ENCODE results near the gene CAPN2. TPM values are rescaled to one million over a fixed set of nuclear protein-coding genes. Genes with fewer than 3 reads are reported as not detected.
A peak's percentile ranks its signal among the peaks of the same experiment; 100 is the strongest.

Gene CAPN2
- total RNA-seq, 4 donors from 2014 or later = 33.6 to 87.6 (median 44.0) TPM

DNA sequence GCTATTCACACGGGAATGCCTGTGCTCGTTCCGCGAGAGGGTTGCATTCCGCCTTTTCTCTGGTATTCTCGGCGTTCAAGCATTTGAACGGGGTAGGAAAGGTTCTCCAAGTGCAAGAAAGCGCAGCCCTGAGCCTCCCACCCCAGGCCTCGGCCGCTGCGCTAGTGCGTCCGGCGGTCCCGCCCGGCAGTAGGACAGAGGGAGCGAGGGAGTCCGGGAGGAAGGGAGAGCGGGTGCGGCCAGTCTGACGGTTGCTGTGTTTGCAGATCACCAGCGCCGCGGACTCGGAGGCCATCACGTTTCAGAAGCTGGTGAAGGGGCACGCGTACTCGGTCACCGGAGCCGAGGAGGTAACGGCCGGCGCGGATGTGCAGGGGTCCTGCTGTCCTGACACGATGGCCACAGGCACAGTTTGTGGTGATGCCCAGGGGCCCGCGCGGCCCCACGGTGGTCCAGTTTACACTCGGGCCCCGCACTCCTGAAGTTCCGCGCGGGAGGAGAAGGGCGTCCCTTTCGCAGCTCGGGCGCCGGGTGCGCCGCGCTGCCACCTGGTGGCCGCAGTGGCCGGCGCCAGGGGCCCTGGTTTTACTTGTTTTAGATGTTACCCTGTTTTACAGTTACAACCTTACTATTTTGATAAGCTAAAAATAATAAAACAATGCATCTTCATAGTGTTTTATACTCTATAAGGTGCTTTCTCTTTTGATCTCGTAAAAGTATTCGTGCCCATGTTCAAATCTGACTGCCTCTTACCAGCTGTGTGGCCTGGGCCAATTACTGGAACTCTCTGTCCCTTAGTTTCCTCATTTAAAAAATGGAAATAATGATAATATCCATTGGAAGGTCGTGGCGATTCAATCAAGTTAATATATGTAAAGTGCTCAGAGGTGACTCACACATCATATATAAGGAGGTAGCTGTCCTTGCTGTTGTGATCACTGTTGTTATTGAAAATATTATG, 36.7 kb downstream of the CAPN2 start:
- Histone ChIP-seq H3K4me1 (peaks cover 19% of the 10 kb centered on the region), H3K4me3 (peak overlapping the region; percentile 42), H3K27ac (peak overlapping the region; percentile 36), H3K36me3 (peaks cover 71% of the 10 kb centered on the region), H3K9me3 (no peaks in the 10 kb centered on the region), H3K27me3 (no peaks in the 10 kb centered on the region)
- TF ChIP-seq POLR2AphosphoS5 (IDR thresholded peaks at IDR 0.05) (no peak), EP300 (IDR thresholded peaks at IDR 0.05) (no peak), POLR2A (IDR thresholded peaks at IDR 0.05) (no peak)
- TF ChIP-seq, protein P1, sequence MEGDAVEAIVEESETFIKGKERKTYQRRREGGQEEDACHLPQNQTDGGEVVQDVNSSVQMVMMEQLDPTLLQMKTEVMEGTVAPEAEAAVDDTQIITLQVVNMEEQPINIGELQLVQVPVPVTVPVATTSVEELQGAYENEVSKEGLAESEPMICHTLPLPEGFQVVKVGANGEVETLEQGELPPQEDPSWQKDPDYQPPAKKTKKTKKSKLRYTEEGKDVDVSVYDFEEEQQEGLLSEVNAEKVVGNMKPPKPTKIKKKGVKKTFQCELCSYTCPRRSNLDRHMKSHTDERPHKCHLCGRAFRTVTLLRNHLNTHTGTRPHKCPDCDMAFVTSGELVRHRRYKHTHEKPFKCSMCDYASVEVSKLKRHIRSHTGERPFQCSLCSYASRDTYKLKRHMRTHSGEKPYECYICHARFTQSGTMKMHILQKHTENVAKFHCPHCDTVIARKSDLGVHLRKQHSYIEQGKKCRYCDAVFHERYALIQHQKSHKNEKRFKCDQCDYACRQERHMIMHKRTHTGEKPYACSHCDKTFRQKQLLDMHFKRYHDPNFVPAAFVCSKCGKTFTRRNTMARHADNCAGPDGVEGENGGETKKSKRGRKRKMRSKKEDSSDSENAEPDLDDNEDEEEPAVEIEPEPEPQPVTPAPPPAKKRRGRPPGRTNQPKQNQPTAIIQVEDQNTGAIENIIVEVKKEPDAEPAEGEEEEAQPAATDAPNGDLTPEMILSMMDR (IDR thresholded peaks at IDR 0.05) = peak; percentile 89 to 91
- WGBS = 13% methylated on average over 55 of the region's 61 CpGs
- DNase-seq (ENCODE audit: low spot score in 2 of 2) = peak; percentile 75 to 86

DNA sequence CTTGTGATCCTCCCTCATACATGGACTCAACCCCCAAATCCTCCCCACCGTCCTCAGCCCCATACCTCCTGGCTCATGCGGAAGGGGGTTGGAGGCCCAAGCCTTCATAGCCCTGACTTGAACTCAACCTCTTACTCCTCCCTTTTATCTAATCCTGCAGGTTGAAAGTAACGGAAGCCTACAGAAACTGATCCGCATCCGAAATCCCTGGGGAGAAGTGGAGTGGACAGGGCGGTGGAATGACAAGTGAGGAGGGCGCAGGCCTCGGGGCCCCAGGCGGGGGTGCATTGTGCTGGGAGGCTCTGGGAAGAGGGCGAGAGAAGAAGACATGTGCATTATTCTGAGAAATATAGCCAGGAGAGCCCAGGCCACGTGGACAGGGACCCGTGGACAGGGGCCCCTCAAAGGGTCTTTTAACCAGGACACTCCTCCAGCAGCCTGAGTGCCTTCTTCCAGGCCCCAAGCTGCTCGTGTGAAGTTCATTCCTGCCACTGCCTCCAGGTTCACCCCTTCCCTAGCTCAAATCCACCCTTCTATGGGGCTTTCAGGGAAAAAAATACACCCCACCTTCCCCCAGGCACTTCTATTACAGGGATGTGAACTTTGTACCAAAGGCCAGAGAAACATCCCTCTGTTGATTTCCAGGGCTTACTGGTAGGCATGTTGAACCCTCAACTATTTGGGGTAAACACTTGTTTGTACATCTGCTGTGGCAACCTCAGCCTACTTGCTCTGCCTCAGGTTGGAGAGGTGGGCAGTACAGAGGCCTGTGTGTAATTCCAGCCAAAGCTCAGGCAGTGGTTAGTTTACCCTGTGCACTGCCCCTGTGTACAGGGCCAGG, 38.6 kb downstream of the CAPN2 start:
- no peak for TF ChIP-seq POLR2AphosphoS5 (IDR thresholded peaks at IDR 0.05)
- Histone ChIP-seq H3K27ac (no peak overlapping the region), H3K4me3 (no peak overlapping the region), H3K36me3 (peaks cover 73% of the 10 kb centered on the region), H3K4me1 (peaks cover 19% of the 10 kb centered on the region), H3K27me3 (no peaks in the 10 kb centered on the region), H3K9me3 (no peaks in the 10 kb centered on the region)
- DNase-seq (ENCODE audit: low spot score in 2 of 2) = no peak
- WGBS = 94% methylated on average over 13 of the region's 13 CpGs

DNA sequence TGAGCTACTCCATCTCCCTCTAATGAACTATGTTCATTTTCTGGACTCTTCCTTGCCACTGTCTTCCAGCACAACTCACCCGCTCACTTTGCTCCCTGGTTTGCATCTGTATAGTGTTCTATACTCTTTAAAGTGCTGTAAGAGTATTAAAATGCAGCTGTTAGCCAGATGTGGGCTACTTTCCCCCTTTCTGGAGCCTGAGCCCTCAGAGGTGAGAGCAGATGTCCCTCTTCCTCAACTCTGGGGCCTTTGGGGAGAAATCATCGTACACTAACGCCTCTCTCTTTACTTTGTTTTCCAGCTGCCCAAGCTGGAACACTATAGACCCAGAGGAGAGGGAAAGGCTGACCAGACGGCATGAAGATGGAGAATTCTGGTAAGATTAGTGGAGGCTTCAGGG, 39.4 kb downstream of the CAPN2 start:
- no peak for DNase-seq (ENCODE audit: low spot score in 2 of 2)
- no peaks in the 10 kb centered on the region for H3K27me3 ChIP-seq
- TF ChIP-seq, protein P1 (IDR thresholded peaks at IDR 0.05) = no peak
- TF ChIP-seq POLR2A (IDR thresholded peaks at IDR 0.05) = no peak
- no peak for TF ChIP-seq POLR2AphosphoS5 (IDR thresholded peaks at IDR 0.05)
- H3K4me3 ChIP-seq = no peak overlapping the region
- H3K9me3 ChIP-seq = no peaks in the 10 kb centered on the region
- no peak overlapping the region for H3K27ac ChIP-seq
- peaks cover 19% of the 10 kb centered on the region for H3K4me1 ChIP-seq
- peaks cover 75% of the 10 kb centered on the region for H3K36me3 ChIP-seq
- 87% methylated on average over 4 of the region's 4 CpGs for WGBS

DNA sequence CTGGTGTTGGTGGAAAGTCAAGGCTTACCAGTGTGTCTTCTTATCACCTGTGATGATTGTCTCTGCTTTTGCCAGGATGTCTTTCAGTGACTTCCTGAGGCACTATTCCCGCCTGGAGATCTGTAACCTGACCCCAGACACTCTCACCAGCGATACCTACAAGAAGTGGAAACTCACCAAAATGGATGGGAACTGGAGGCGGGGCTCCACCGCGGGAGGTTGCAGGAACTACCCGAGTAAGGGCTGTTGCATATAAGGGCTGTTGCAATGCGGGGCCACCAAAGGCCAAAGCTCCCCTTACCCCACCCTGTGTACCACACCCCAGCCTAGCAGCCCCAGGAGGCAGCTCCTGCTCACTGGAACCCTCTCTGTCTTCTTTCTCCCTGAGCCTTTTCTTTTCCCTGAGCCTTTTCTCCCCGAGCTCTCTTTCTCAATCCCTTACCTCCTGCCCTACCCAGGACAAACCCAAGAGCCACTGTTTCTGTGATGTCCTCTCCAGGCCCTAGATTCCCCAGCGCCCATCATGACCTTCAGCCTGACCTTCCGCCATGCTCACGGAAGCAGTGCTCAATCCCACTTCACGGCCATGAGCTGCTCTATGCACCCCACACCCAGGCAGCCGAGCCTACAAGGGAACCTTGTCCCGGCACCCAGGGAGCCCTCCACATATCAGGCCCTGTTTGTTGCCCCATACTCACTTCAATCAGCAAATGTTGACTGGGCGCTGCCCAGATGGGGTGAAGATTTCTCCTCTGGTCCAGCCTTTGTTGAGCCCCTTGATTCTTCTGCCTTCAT, 40.6 kb downstream of the CAPN2 start:
- Histone ChIP-seq H3K36me3 (peaks cover 80% of the 10 kb centered on the region), H3K9me3 (no peaks in the 10 kb centered on the region), H3K4me3 (no peak overlapping the region), H3K27me3 (no peaks in the 10 kb centered on the region), H3K27ac (no peak overlapping the region), H3K4me1 (peaks cover 15% of the 10 kb centered on the region)
- DNase-seq (ENCODE audit: low spot score in 2 of 2) = no peak
- WGBS = 89% methylated on average over 15 of the region's 15 CpGs
- TF ChIP-seq POLR2AphosphoS5 (IDR thresholded peaks at IDR 0.05) (no peak), POLR2A (IDR thresholded peaks at IDR 0.05) (no peak), EP300 (IDR thresholded peaks at IDR 0.05) (no peak)
- TF ChIP-seq, protein P1 (IDR thresholded peaks at IDR 0.05) = no peak

DNA sequence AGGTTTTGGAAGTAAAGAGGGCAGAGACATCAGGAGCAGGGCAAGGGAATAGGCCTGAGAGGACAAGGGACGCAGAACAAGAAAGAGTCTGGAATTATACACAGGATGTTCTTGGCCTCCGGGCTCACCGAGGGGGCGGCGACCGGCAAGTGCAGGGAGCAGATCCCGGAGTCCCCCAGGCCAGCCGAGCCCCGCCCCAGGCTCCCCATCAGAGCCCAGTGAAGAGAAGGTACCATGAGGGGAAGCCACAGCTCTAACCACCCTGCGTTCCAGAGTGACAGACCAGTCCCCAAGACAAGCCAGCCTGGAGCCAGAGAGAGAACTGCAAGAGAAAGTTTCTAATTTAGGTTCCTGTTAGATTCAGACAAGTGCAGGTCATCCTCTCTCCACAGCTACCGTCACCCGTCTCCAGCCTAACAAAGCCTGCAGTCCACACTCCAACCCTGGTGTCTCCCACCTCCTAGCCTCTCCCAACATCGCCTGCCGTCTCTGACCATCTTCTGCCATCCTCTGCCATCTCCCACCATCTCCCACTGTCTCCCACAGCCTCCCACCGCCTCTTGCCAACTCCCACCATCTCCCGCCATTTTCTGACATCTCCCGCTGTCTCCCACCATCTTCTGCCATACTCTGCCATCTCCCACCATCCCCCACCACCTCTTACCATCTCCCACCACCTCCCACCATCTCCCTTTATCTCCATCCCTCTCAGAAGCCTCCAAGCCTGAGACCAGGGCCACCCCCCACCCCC, 42.5 kb downstream of the CAPN2 start:
- no peak for TF ChIP-seq POLR2A (IDR thresholded peaks at IDR 0.05)
- no peak for TF ChIP-seq EP300 (IDR thresholded peaks at IDR 0.05)
- TF ChIP-seq, protein P1 (IDR thresholded peaks at IDR 0.05) = no peak
- TF ChIP-seq POLR2AphosphoS5 (IDR thresholded peaks at IDR 0.05) = no peak
- Histone ChIP-seq H3K9me3 (no peaks in the 10 kb centered on the region), H3K4me1 (no peaks in the 10 kb centered on the region), H3K36me3 (peaks cover 100% of the 10 kb centered on the region), H3K4me3 (no peak overlapping the region), H3K27ac (no peak overlapping the region), H3K27me3 (no peaks in the 10 kb centered on the region)
- 88% methylated on average over 17 of the region's 17 CpGs for WGBS
- DNase-seq (ENCODE audit: low spot score in 2 of 2) = no peak

Data from suprapubic skin (tissue), 4 donors.